Measurements from ENCODE around the gene ALG14.

The ALG14 gene

GRCh38 chr1:95041491-95042165, 31.1 kb downstream of the ALG14 start:
- no peaks in the 10 kb centered on the region for H3F3A ChIP-seq (ENCODE audit: control insufficient read depth, insufficient read depth)
- TF ChIP-seq CTCF (IDR thresholded peaks at IDR 0.05; ENCODE audit: low read depth, low read length, poor library complexity, severe bottlenecking) (peak; percentile 44), EZH2phosphoT487 (IDR thresholded peaks at IDR 0.05; ENCODE audit: borderline replicate concordance, low read length) (no peak)
- H3K79me2 ChIP-seq (ENCODE audit: control insufficient read depth, low read length) = no peaks in the 10 kb centered on the region
- H3K27me3 ChIP-seq (ENCODE audit: control insufficient read depth, low read length) = no peaks in the 10 kb centered on the region
- H3K9me2 ChIP-seq (replicated peaks; ENCODE audit: control insufficient read depth, low read length) = no peaks in the 10 kb centered on the region
- H3K4me1 ChIP-seq (ENCODE audit: control insufficient read depth, low read length) = no peaks in the 10 kb centered on the region
- H3K4me2 ChIP-seq (ENCODE audit: low read length) = no peak overlapping the region
- no peaks in the 10 kb centered on the region for H3K9me3 ChIP-seq (ENCODE audit: control insufficient read depth, insufficient read depth, low read length)
- H3K36me3 ChIP-seq (ENCODE audit: control insufficient read depth, low read length) = no peaks in the 10 kb centered on the region
- no peak overlapping the region for H3K4me3 ChIP-seq (ENCODE audit: low read length)
- no peak overlapping the region for H3K27ac ChIP-seq (ENCODE audit: low read depth, low read length)
- H4K20me1 ChIP-seq (ENCODE audit: control insufficient read depth, insufficient read depth, low read depth, low read length) = no peaks in the 10 kb centered on the region

GRCh38 chr1:95040032-95040525, 32.7 kb downstream of the ALG14 start:
- H3K36me3 ChIP-seq (ENCODE audit: control insufficient read depth, low read length) = no peaks in the 10 kb centered on the region
- H3K79me2 ChIP-seq (ENCODE audit: control insufficient read depth, low read length) = no peaks in the 10 kb centered on the region
- no peaks in the 10 kb centered on the region for H3K9me2 ChIP-seq (replicated peaks; ENCODE audit: control insufficient read depth, low read length)
- H3K4me1 ChIP-seq (ENCODE audit: control insufficient read depth, low read length) = no peaks in the 10 kb centered on the region
- no peak overlapping the region for H3K27ac ChIP-seq (ENCODE audit: low read depth, low read length)
- H4K20me1 ChIP-seq (ENCODE audit: control insufficient read depth, insufficient read depth, low read depth, low read length) = no peaks in the 10 kb centered on the region
- H3F3A ChIP-seq (ENCODE audit: control insufficient read depth, insufficient read depth) = no peaks in the 10 kb centered on the region
- H3K9me3 ChIP-seq (ENCODE audit: control insufficient read depth, insufficient read depth, low read length) = no peaks in the 10 kb centered on the region
- no peaks in the 10 kb centered on the region for H3K27me3 ChIP-seq (ENCODE audit: control insufficient read depth, low read length)
- H3K4me2 ChIP-seq (ENCODE audit: low read length) = no peak overlapping the region
- H3K4me3 ChIP-seq (ENCODE audit: low read length) = no peak overlapping the region
- no peak for TF ChIP-seq CTCF (IDR thresholded peaks at IDR 0.05; ENCODE audit: low read depth, low read length, poor library complexity, severe bottlenecking)
- no peak for TF ChIP-seq EZH2phosphoT487 (IDR thresholded peaks at IDR 0.05; ENCODE audit: borderline replicate concordance, low read length)

- Histone ChIP-seq H4K20me1 (ENCODE audit: control insufficient read depth, insufficient read depth, low read depth, low read length) (no peaks in the 10 kb centered on the region), H3K4me1 (ENCODE audit: control insufficient read depth, low read length) (no peaks in the 10 kb centered on the region), H3K27ac (ENCODE audit: low read depth, low read length) (no peak overlapping the region), H3K79me2 (ENCODE audit: control insufficient read depth, low read length) (no peaks in the 10 kb centered on the region), H3K4me2 (ENCODE audit: low read length) (no peak overlapping the region), H3K27me3 (ENCODE audit: control insufficient read depth, low read length) (no peaks in the 10 kb centered on the region), H3K4me3 (ENCODE audit: low read length) (no peak overlapping the region), H3K36me3 (ENCODE audit: control insufficient read depth, low read length) (no peaks in the 10 kb centered on the region), H3K9me2 (replicated peaks; ENCODE audit: control insufficient read depth, low read length) (no peaks in the 10 kb centered on the region), H3F3A (ENCODE audit: control insufficient read depth, insufficient read depth) (no peaks in the 10 kb centered on the region), H3K9me3 (ENCODE audit: control insufficient read depth, insufficient read depth, low read length) (no peaks in the 10 kb centered on the region)
- TF ChIP-seq EZH2phosphoT487 (IDR thresholded peaks at IDR 0.05; ENCODE audit: borderline replicate concordance, low read length) = no peak
- no peak for TF ChIP-seq CTCF (IDR thresholded peaks at IDR 0.05; ENCODE audit: low read depth, low read length, poor library complexity, severe bottlenecking)
Observed at GRCh38 chr1:95039360-95040031, 33.3 kb downstream of the ALG14 start.

All from DOHH2 (cell line).